Measurements from ENCODE around the gene EVL.

GRCh38 chr14:100081997-100082625 is 16.9 kb downstream of the EVL start:
- TF ChIP-seq GATA2 (IDR thresholded peaks at IDR 0.05; ENCODE audit: low read depth, low read length) (no peak), GATA3 (IDR thresholded peaks at IDR 0.05; ENCODE audit: low read depth, low read length) (no peak)
